Iris pigment epithelial cell (primary cell): ENCODE data around the gene C1orf174.

ENCODE experiments used
- DNase-seq: peaks from one replicate; pipeline ENCODE4 v3.0.0-alpha.2; 2011; ENCODE audit warnings: low read depth

Gene C1orf174

DNA sequence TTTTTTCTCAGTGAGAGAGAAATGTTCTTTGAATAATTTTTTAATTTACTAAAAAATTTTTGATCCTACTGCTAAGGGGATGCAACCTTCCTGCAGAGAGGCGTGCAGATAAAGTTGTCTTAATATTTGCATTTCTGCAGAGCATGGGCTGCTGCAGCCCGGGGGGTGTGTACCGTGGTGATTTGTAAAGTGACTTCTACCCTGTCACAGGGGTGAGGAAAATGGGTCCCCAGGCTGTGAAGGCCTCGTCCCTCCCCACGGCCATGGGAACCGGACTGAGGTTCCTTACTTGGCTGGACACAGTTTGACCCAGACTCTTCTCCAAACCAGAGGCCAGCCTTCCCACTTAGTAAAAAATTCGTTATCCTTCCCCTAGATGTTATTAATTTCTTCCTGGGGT lies 9.5 kb upstream of the C1orf174 start:
- DNase-seq: no peak

DNA sequence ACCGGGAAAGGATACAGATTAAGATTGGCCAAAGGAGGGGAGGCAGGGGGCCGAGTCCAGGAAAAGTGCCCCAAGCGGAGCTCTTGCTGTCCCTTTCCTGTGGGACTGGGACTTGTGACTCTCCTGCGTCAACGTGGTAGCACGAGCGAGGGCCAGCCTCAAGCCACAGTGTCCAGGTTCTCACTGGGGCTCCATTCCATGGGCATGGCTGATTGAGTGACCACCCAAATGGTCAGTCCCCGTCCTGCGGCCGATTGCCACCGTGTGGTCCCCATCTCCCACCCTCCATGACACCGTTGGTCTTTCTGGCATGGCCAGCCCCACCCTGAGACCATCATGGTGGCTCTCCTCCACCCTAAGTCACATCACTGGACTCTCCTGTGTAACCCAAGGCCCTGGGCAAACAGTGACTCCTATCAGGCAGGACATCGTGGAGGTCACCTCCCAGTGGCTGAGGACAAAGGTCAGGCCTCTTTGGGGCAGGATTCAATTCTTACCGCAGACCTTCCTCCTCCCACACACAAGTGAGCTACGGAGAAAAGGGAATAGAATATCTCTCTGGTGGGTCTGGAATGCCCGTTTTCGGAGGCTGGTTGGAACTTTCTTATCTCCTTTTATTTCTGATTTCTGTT lies 8.9 kb upstream of the C1orf174 start:
- no peak for DNase-seq

- DNase-seq: no peak
Observed at GRCh38 chr1:3907621-3908165, 7.6 kb upstream of the C1orf174 start.

GRCh38 chr1:3907031-3907534 lies 7.0 kb upstream of the C1orf174 start:
- no peak for DNase-seq

GRCh38 chr1:3906672-3907020 lies 6.6 kb upstream of the C1orf174 start:
- DNase-seq: no peak

DNA sequence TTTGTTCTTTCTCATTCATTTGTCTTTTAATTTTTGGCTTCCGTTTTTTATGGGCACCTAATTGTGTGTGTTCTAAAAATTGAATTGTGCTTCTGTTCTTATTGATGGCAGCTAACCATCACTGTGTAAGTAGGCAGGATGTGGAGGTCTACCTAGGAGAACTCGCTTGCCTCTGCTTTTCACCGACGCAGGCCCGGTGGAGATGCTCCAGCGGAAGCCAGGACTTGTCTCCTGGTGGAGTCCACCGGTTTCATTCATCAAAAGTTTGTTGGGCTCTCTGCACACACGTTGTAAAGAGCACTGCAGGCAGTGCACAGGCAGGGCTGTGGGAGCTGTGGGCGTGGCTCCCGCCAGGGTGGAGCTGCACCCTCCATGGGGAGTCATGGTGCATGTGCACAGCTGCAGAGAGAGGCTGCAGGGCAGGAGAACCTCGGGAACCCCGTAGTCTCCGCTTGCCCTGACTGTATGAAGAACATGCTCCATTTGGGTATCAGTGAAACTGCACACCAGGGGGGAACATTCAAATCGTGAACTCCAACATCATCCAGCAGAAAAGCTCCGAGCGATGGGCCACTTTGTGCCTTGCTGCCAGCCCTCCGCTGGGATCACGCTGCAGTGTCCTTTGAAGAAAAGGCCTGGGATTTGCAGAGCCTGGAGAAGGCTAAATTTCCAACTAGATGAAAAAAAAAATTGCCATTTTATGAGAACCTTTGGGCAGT lies 6.0 kb upstream of the C1orf174 start:
- no peak for DNase-seq

GRCh38 chr1:3905266-3905952 lies 5.3 kb upstream of the C1orf174 start:
- DNase-seq: no peak

GRCh38 chr1:3904843-3905185 lies 4.7 kb upstream of the C1orf174 start:
- no peak for DNase-seq

DNA sequence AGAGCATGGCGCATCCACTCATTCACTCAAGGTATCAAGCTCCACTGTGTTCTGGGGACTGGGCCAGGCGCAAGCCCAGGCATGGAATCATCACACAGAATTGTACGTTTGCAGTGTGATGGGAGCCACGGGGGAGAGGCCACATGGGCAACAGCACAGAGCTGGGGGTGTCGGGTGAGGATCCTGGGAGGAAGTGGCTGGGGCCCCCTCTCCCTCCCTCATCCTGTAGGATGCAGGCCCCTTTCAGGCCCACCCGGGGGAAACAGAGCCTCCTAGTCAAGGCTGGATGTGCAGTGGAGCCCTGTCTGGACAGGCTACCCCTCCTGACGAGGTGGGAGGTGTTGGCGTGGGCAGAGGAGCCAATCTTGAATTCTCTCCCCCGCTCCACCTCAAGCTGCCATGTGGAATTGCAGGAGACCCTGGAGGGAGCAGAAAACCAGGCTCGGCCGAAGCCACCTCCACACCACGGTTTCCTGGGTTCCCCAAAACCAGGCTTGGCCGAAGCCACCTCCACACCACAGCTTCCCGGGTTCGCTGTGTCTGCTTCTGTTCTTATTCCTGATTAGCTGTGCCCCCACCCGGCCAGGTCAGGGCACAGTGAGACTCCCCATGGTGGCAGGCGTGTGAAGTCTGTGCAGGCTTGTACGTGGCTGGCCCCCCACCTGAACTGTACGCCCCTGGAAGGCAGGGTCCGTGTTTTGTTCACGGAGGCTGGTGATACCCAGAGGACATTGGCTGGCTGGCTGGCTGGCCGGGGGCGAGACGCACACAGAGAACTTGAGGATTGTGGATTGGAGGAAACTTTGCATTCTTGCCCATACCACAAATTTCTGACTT lies 4.2 kb upstream of the C1orf174 start:
- no peak for DNase-seq

GRCh38 chr1:3903141-3904005 lies 3.3 kb upstream of the C1orf174 start:
- no peak for DNase-seq

- DNase-seq: no peak
Observed at GRCh38 chr1:3902571-3903091, 2.6 kb upstream of the C1orf174 start.

GRCh38 chr1:3902111-3902511 lies 2.0 kb upstream of the C1orf174 start:
- no peak for DNase-seq

DNA sequence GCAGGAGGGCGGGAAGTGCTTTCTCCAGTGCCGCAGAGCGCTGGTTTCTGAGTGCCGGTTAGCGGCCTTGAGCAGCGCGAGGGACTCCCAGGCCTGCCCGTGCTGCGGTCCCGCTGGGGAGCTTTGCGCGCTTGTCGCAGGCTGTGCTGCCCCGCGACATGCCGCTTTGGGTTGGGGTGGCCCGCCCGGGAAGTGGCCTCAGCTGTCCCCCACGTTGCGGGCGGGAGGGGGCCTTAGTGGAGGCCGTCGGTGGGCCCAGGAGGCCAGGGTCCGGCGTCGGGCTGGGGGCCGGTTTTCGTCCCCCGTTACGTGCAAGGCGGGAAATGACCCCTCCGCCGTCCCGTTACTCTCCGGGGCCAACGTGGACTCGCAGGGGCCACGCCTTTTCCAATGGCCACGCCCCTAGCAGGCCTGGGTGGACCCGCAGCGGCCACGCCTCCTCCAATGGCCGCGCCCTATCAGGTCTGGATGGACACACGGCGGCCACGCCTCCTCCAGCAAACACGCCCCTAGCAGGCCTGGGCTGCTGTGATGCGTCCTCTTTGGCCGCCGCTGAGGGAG lies 977 bp upstream of the C1orf174 start:
- DNase-seq: peak; percentile 96

GRCh38 chr1:3899754-3900149 lies 320 bp downstream of the C1orf174 start:
- DNase-seq: no peak

DNA sequence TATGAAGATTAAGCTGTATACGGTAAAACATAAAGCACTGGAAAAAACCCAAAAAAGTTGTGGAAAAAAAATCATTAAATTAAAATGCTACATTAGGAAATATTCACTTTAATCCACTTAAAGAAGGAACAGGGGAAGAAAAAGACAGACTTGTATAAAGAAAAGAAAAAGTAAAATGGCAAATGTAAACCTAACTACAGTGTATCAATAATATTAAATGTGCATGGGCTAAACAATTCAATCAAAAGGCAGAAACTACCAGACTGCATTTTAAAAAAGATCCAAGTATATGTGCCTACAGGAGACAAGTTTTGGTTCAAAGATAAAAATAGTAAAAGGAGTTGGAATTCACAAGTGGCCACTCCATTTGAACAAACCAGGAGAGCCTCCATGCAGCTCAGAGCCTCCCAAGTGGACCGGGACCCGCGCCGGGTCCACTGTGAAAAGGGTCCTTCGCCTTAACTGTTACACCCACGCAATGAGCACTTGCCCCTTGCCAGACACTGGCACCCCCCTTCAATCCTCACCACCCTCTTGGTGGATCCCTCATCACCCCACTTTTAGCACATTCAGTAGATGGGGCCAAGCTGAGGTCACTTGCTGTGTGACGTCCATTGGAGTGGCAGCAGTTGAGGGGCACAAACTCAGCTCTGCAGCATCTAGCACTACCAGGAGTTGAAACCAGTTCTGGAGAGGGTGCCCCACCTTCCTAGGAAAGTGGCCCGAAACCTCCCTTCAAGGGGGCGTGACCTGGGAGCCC lies 898 bp downstream of the C1orf174 start:
- no peak for DNase-seq

DNA sequence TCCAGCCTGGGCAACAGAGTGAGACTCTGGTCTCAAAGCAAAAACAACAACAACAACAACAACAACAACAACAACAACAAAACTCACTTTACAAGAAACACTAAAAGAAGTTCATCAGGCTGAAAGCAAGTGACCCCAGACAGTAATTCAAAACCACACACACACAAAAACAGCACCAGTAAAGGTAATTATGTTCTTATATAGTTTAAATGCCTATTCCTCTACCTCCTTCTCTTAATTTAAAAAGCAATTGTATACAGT lies 1.7 kb downstream of the C1orf174 start:
- DNase-seq: no peak

- no peak for DNase-seq
Observed at GRCh38 chr1:3896396-3897000, 3.6 kb downstream of the C1orf174 start.

GRCh38 chr1:3895951-3896325 lies 4.1 kb downstream of the C1orf174 start:
- no peak for DNase-seq

DNA sequence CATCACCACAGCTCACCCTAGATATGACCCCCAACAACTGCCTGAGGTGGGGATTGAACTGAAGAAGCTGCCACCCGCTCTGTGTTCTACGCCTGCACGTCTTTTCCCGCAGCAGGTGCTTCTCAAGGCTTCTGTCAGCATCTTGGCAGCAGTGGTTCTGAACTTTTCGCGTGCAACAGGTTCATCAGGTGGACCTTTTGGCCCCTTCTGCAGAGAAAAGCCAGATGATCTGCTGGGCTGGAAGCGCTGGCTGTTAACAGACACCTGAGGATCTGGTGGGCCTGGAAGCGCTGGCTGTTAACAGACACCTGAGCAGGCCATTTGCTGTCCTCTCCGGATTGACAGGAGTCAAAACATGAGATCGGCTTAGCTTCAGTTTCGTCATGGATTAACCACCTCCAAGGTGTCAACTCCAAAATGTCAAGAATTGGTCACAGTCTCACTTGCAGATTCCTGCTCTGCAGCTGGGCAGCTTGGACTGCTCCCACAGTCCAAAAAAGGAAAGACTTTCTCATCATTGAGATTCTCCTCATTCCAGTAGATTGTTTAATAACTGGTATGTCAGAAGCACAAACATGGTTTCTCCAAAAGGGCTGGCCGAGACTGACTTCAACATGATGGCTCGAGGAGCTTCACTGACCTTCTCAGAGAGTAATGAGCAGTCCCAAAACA lies 4.7 kb downstream of the C1orf174 start:
- no peak for DNase-seq
